Measurements from ENCODE around the gene TAF4B.
"Not testable (repeated sequence)": the region's sequence is repeated elsewhere in the genome, so short reads cannot be mapped to it uniquely, and the experiment has no call there.

TAF4B gene

GRCh38 chr18:26317398-26317797 is 91.2 kb downstream of the TAF4B start:
- DNase-seq: no peak

- DNase-seq: no peak
Observed at GRCh38 chr18:26320686-26321085, 94.4 kb downstream of the TAF4B start.

GRCh38 chr18:26322890-26323653 is 96.8 kb downstream of the TAF4B start:
- no peak for DNase-seq

- DNase-seq: no peak
Observed at GRCh38 chr18:26325771-26326170, 99.5 kb downstream of the TAF4B start.

- no peak for DNase-seq
Observed at GRCh38 chr18:26327062-26327461, 100.8 kb downstream of the TAF4B start.

- no peak for DNase-seq
Observed at GRCh38 chr18:26332991-26333390, 106.7 kb downstream of the TAF4B start.

- DNase-seq: no peak
Observed at GRCh38 chr18:26335156-26335555, 108.9 kb downstream of the TAF4B start.

GRCh38 chr18:26335571-26336487 is 109.6 kb downstream of the TAF4B start:
- DNase-seq: no peak

- no peak for DNase-seq
Observed at GRCh38 chr18:26336572-26336971, 110.3 kb downstream of the TAF4B start.

GRCh38 chr18:26342646-26343045 is 116.4 kb downstream of the TAF4B start:
- DNase-seq: no peak

GRCh38 chr18:26350961-26351360 is 124.7 kb downstream of the TAF4B start:
- DNase-seq: no peak

GRCh38 chr18:26356045-26356785 is 130.0 kb downstream of the TAF4B start:
- DNase-seq: no peak

GRCh38 chr18:26357960-26358359 is 131.7 kb downstream of the TAF4B start:
- no peak for DNase-seq

- DNase-seq: no peak
Observed at GRCh38 chr18:26362021-26362420, 135.8 kb downstream of the TAF4B start.

- no peak for DNase-seq
Observed at GRCh38 chr18:26367425-26367824, 141.2 kb downstream of the TAF4B start.

- DNase-seq: no peak
Observed at GRCh38 chr18:26370037-26370436, 143.8 kb downstream of the TAF4B start.

GRCh38 chr18:26376105-26376504 is 149.9 kb downstream of the TAF4B start:
- DNase-seq: no peak

GRCh38 chr18:26378701-26379100 is 152.5 kb downstream of the TAF4B start:
- no peak for DNase-seq

GRCh38 chr18:26381555-26381954 is 155.3 kb downstream of the TAF4B start:
- DNase-seq: not testable (repeated sequence)

GRCh38 chr18:26383454-26384270 is 157.4 kb downstream of the TAF4B start:
- DNase-seq: no peak

- no peak for DNase-seq
Observed at GRCh38 chr18:26386002-26386401, 159.8 kb downstream of the TAF4B start.

GRCh38 chr18:26386441-26386840 is 160.2 kb downstream of the TAF4B start:
- no peak for DNase-seq
